ENCODE results near the gene TPBGL. TPM values are rescaled to one million over a fixed set of nuclear protein-coding genes. Genes with fewer than 3 reads are reported as not detected.
A peak's percentile ranks its signal among the peaks of the same experiment; 100 is the strongest.

TPBGL gene
- total RNA-seq, 2 experiments from 2014 or later = 0.18 to 0.20 TPM

DNA sequence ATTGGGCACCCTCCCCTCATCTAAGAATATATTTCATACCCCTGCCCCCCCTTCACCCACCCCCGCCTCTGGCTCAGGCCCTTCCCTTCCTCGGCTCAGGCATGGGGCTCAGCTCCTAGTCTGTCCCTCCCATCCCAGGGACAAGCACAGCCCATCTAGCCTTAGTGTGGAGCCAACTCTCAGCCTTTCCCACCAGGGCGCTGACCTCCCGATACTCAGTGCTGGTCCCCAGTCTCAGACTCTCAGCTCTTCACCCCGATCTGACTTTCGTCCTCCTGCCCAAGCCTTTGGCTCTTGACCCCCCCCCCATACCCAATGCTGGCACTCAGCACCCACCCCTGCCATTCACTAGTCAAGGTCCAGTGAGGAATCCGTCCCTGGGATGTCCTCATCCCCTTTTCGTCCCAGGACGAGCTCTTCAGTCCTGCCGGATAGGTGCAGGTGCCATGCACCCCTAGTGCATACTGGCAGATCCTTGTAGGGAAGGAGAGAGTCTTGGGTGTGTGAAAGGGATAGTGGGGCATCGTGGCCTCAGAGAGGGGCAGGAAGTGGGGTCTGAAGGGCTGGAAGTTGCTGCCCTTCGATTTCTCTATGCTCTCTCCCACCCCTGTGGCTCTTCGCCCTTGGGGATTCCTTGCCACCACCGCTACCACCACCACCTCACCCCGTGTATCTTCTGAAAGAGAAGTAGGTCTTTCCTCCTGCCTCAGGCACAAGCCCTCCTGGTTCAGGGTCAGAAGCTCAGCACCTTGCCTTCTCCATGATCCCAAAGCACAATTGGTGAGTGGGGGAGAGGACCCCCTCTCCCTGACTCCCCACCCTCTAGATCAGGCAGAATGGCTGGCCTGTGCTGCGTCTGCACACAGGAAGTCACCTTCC is 2.4 kb downstream of the TPBGL start:
- H3K4me1 Mint-ChIP-seq (ENCODE audit: low read depth) = peaks cover 10% of the 10 kb centered on the region
- no peak overlapping the region for H3K27ac Mint-ChIP-seq
- POLR2A ChIA-PET = interaction anchor here (0.6 to 2.6 kb wide), 9 partner anchors 8 to 158 kb away, joined by 3 to 15 read pairs (median 3); no protein-coding TSS in a partner anchor
- peaks cover 26% of the 10 kb centered on the region for H3K27me3 Mint-ChIP-seq
- TF ChIP-seq CTCF (IDR thresholded peaks at IDR 0.05) = no peak
- DNase-seq (no peak), ATAC-seq (no peak)
- CTCF ChIA-PET = interaction anchor here (0.6 to 19.6 kb wide), 30 partner anchors 9 to 489 kb away, joined by 3 to 663 read pairs (median 5); partner anchors contain the start of genes RPS3 and SLCO2B1
- peak overlapping the region; percentile 67 for H3K4me3 Mint-ChIP-seq
- intact Hi-C loops (cut with micrococcal nuclease) = no loop called here
- H3K9me3 Mint-ChIP-seq = no peaks in the 10 kb centered on the region
- no peaks in the 10 kb centered on the region for H3K36me3 Mint-ChIP-seq (ENCODE audit: low read depth)

GRCh38 chr11:75244052-75244814 is 3.7 kb downstream of the TPBGL start:
- no peak for ATAC-seq
- ChIA-PET CTCF (interaction anchor here (0.9 to 19.6 kb wide), 5 partner anchors 36 to 222 kb away, joined by 3 to 663 read pairs (median 3); partner anchors contain the start of gene SLCO2B1), POLR2A (no interaction called here)
- H3K4me1 Mint-ChIP-seq (ENCODE audit: low read depth) = peaks cover 10% of the 10 kb centered on the region
- DNase-seq = no peak
- H3K4me3 Mint-ChIP-seq = no peak overlapping the region
- no peak overlapping the region for H3K27ac Mint-ChIP-seq
- TF ChIP-seq CTCF (IDR thresholded peaks at IDR 0.05) = no peak
- intact Hi-C loops (cut with micrococcal nuclease) = no loop called here
- no peaks in the 10 kb centered on the region for H3K9me3 Mint-ChIP-seq
- H3K36me3 Mint-ChIP-seq (ENCODE audit: low read depth) = no peaks in the 10 kb centered on the region
- peaks cover 26% of the 10 kb centered on the region for H3K27me3 Mint-ChIP-seq

GRCh38 chr11:75245356-75246005 is 4.9 kb downstream of the TPBGL start:
- intact Hi-C loops (cut with micrococcal nuclease) = loop anchor here (5.0 kb wide), 1 partner anchor 318 kb away; no protein-coding TSS in a partner anchor
- Mint-ChIP-seq H3K4me3 (no peak overlapping the region), H3K36me3 (ENCODE audit: low read depth) (no peaks in the 10 kb centered on the region), H3K4me1 (ENCODE audit: low read depth) (peaks cover 4% of the 10 kb centered on the region), H3K27me3 (peaks cover 18% of the 10 kb centered on the region), H3K27ac (no peak overlapping the region), H3K9me3 (no peaks in the 10 kb centered on the region)
- ChIA-PET POLR2A (no interaction called here), CTCF (interaction anchor here (0.9 to 19.6 kb wide), 4 partner anchors 41 to 223 kb away, joined by 3 to 663 read pairs (median 5); partner anchors contain the start of gene SLCO2B1)
- TF ChIP-seq CTCF (IDR thresholded peaks at IDR 0.05) = no peak
- ATAC-seq (no peak), DNase-seq (no peak)

DNA sequence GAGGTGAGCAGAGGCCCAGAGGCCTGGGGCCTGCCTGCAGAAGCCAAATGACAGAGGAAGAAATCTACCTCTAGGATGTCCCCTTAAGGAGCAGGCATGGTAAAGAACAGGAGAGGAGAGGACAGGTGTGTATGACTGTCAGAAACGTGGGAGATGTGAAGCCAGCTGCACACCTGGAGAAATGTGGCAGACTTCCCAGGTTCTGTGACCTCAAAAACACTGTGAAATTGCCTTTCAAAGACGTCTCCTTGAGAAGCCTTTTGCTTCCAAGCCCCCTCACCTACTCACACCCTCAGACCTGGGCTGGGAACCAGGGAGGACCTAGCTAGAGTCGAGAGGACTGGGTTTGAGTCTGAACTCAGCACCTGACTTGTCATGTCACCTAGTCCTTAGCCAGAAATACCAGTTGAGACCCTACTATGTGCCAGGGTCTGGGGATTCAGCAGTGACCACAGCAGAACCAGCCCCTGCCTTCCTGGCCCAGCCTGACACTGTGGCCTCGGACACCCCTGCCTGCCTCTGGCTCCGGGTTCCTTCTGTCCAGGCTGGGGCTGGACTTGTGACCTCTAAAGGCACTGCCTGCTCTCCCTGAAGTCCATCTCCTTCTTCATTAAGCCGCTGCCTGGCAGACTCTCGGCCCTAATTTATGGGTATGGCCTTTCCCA is 5.6 kb downstream of the TPBGL start:
- TF ChIP-seq CTCF (IDR thresholded peaks at IDR 0.05) = no peak
- intact Hi-C loops (cut with micrococcal nuclease) = loop anchor here (5.0 kb wide), 1 partner anchor 319 kb away; no protein-coding TSS in a partner anchor
- H3K27ac Mint-ChIP-seq = no peak overlapping the region
- H3K27me3 Mint-ChIP-seq = peaks cover 18% of the 10 kb centered on the region
- ChIA-PET CTCF (interaction anchor here (1.0 to 19.6 kb wide), 2 partner anchors 41 to 104 kb away, joined by 3 to 663 read pairs; partner anchors contain the start of gene SLCO2B1), POLR2A (no interaction called here)
- DNase-seq (no peak), ATAC-seq (no peak)
- no peaks in the 10 kb centered on the region for H3K9me3 Mint-ChIP-seq
- no peak overlapping the region for H3K4me3 Mint-ChIP-seq
- no peaks in the 10 kb centered on the region for H3K36me3 Mint-ChIP-seq (ENCODE audit: low read depth)
- peaks cover 4% of the 10 kb centered on the region for H3K4me1 Mint-ChIP-seq (ENCODE audit: low read depth)

Data from activated CD8-positive, alpha-beta T cell treated with anti-CD3 and anti-CD28 coated beads for 36 hours (primary cell).